Gastrocnemius medialis (tissue), 4 donors: ENCODE measurements around the gene PTPA.
A peak's percentile ranks its signal among the peaks of the same experiment; 100 is the strongest.

ENCODE experiments used
- CTCF ChIP-seq, 5 experiments: fragments of 450-650 bp in 3 of 5; fragments of 200-600 bp in 2 of 5; sonication (generic) in 2 of 5; IDR thresholded peaks in 4 of 5; conservative IDR thresholded peaks in 1 of 5; 1 replicate in 4 of 5; 2 replicates in 1 of 5; pipeline ENCODE4 v1.5.1; 2016 to 2019; ENCODE audit warnings: antibody characterized with exemption in 5 of 5, mild to moderate bottlenecking in 3 of 5, moderate library complexity in 3 of 5
- POLR2A ChIP-seq, 2 donors: fragments of 450-650 bp; IDR thresholded peaks; one replicate each; pipeline ENCODE4 v1.6.1; 2017; ENCODE audit warnings: antibody characterized with exemption in 2 of 2, mild to moderate bottlenecking in 2 of 2, moderate library complexity in 2 of 2

DNA sequence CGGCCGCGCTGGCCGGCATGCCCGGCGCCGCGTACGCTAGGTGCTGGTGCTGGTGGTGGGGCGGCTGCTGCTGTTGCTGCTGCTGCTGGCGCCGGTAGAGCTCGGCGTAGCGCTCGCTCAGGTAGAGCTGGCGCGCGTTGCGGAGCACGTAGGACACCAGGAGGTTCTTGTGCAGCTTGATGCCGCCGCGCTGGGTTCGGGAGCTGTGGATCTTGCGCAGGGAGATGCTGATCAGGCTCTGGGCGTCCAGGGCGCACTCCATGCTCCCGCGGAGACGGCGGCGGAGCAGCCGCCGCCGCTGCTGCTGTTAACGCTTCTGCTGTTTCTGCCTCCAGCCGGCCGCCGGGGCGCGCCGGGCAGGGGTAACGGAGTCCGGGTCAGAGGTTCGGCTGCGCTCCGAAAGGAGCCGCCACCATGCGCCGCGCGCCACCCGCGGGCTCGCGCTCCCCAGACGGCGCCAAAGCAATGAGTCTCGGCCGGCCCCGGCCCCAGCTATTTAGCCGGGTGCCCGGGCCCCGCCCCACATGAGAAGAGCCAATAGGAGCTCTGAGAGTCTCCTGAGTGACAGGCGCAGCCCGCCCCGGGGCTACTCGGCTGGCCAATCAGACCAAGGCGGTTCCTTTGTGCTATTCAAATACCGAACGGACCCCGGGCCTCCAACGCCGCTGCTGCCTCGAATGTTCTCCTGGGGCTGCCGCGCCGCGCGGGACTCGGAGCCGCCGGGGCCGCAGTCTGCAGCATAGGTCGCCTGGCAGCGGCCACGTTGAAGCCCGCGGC is 66.8 kb downstream of the PTPA start, which contains the start of gene IER5L:
- TF ChIP-seq CTCF (IDR thresholded peaks at IDR 0.05 in 4 of 5, conservative IDR thresholded peaks at IDR 0.05 in 1 of 5) (peak in 1 of 5 experiments; percentile 6), POLR2A (IDR thresholded peaks at IDR 0.05) (peak; percentile 83 to 97)
